GM21515 (cell line): ENCODE results near the gene STEAP3.

Experiments
- ATAC-seq: cut with Tn5 transposase; IDR thresholded peaks from one replicate; pipeline ENCODE4 v1.9.1; 2021; ENCODE audit not compliant: unreplicated experiment

STEAP3 gene

GRCh38 chr2:119245841-119246230, 22.2 kb downstream of the STEAP3 start:
- ATAC-seq: no peak

- no peak for ATAC-seq
Observed at GRCh38 chr2:119246884-119247843, 23.5 kb downstream of the STEAP3 start.

GRCh38 chr2:119247844-119248271, 24.2 kb downstream of the STEAP3 start:
- no peak for ATAC-seq

- no peak for ATAC-seq
Observed at GRCh38 chr2:119248311-119248710, 24.7 kb downstream of the STEAP3 start.

GRCh38 chr2:119248751-119249150, 25.1 kb downstream of the STEAP3 start:
- no peak for ATAC-seq

- ATAC-seq: no peak
Observed at GRCh38 chr2:119249311-119249710, 25.7 kb downstream of the STEAP3 start.

- no peak for ATAC-seq
Observed at GRCh38 chr2:119249855-119250717, 26.5 kb downstream of the STEAP3 start.

- ATAC-seq: no peak
Observed at GRCh38 chr2:119250718-119251290, 27.2 kb downstream of the STEAP3 start.

GRCh38 chr2:119251652-119252051, 28.0 kb downstream of the STEAP3 start:
- no peak for ATAC-seq

GRCh38 chr2:119252186-119253113, 28.8 kb downstream of the STEAP3 start:
- no peak for ATAC-seq

- ATAC-seq: no peak
Observed at GRCh38 chr2:119253114-119253702, 29.6 kb downstream of the STEAP3 start.

- ATAC-seq: no peak
Observed at GRCh38 chr2:119253760-119254600, 30.3 kb downstream of the STEAP3 start.

- no peak for ATAC-seq
Observed at GRCh38 chr2:119254601-119255080, 31.0 kb downstream of the STEAP3 start.

- no peak for ATAC-seq
Observed at GRCh38 chr2:119255760-119256581, 32.3 kb downstream of the STEAP3 start.

GRCh38 chr2:119256582-119256921, 32.9 kb downstream of the STEAP3 start:
- no peak for ATAC-seq

- ATAC-seq: no peak
Observed at GRCh38 chr2:119257198-119257597, 33.6 kb downstream of the STEAP3 start.

- ATAC-seq: no peak
Observed at GRCh38 chr2:119259296-119259860, 35.7 kb downstream of the STEAP3 start.
